SU-DHL-6 (cell line): ENCODE results near the gene BCAP31.
"Not testable (repeated sequence)": the region's sequence is repeated elsewhere in the genome, so short reads cannot be mapped to it uniquely, and the experiment has no call there.

Source experiments
- H2AFZ ChIP-seq: fragments of 200-600 bp; sonication (generic); 2 replicates; pipeline ENCODE4 v1.6.1; 2014; ENCODE audit warnings: low read depth, mild to moderate bottlenecking, moderate library complexity, mixed read lengths, antibody characterized with exemption, low read length; ENCODE audit not compliant: severe bottlenecking
- H3F3A ChIP-seq: fragments of 200-600 bp; shearing (Covaris generic); 2 replicates; pipeline ENCODE4 v1.6.0; 2016; ENCODE audit warnings: antibody characterized with exemption, mild to moderate bottlenecking; ENCODE audit not compliant: insufficient read depth
- H3K27ac ChIP-seq: fragments of 200-600 bp; sonication (generic); 2 replicates; pipeline ENCODE4 v1.5.1; 2016; ENCODE audit warnings: low read depth, mild to moderate bottlenecking, low read length, moderate library complexity, mixed read lengths
- H3K27me3 ChIP-seq: fragments of 200-600 bp; sonication (generic), shearing (Covaris generic); 2 replicates; pipeline ENCODE4 v1.6.0; 2014; ENCODE audit warnings: mild to moderate bottlenecking, low read length
- H3K36me3 ChIP-seq: fragments of 200-600 bp; sonication (generic); 2 replicates; pipeline ENCODE4 v1.6.1; 2014; ENCODE audit warnings: mild to moderate bottlenecking, low read length, mixed read lengths
- H3K4me2 ChIP-seq: fragments of 300-600, 200-600 bp; shearing (Covaris generic), sonication (generic); 2 replicates; pipeline ENCODE4 v1.6.0; 2014; ENCODE audit warnings: low read length, low read depth, mild to moderate bottlenecking; ENCODE audit not compliant: poor library complexity, severe bottlenecking
- H3K4me3 ChIP-seq: fragments of 200-600 bp; sonication (generic); 2 replicates; pipeline ENCODE4 v1.5.1; 2014; ENCODE audit warnings: antibody characterized with exemption, low read length, mild to moderate bottlenecking, mixed read lengths; ENCODE audit not compliant: insufficient read depth, poor library complexity, severe bottlenecking
- H3K79me2 ChIP-seq: fragments of 200-600 bp; sonication (generic); 2 replicates; pipeline ENCODE4 v1.6.1; 2014; ENCODE audit warnings: mild to moderate bottlenecking, low read length, moderate library complexity; ENCODE audit not compliant: insufficient read depth
- H3K9ac ChIP-seq: fragments of 200-600 bp; sonication (generic); 2 replicates; pipeline ENCODE4 v1.7.0; 2014; ENCODE audit warnings: mild to moderate bottlenecking, low read length
- H3K9me2 ChIP-seq: fragments of 200-600 bp; sonication (generic); replicated peaks from 2 replicates; pipeline ENCODE4 v1.6.1; 2014; ENCODE audit warnings: low read length; ENCODE audit not compliant: insufficient read depth
- H3K9me3 ChIP-seq: fragments of 200-600 bp; sonication (generic); 2 replicates; pipeline ENCODE4 v1.6.1; 2014; ENCODE audit warnings: low read length, mixed read lengths; ENCODE audit not compliant: insufficient read depth
- H4K20me1 ChIP-seq: fragments of 200-600 bp; sonication (generic); 2 replicates; pipeline ENCODE4 v1.6.1; 2014; ENCODE audit warnings: low read depth, mild to moderate bottlenecking, antibody characterized with exemption, low read length, moderate library complexity, mixed read lengths
- CTCF ChIP-seq: fragments of 200-600 bp; sonication (generic); IDR thresholded peaks from one replicate; pipeline ENCODE4 v1.5.1; 2017; ENCODE audit warnings: antibody characterized with exemption, mild to moderate bottlenecking, low read length, moderate library complexity; ENCODE audit not compliant: insufficient read depth, poor library complexity, severe bottlenecking
- EZH2phosphoT487 ChIP-seq: fragments of 200-600 bp; sonication (generic), shearing (Covaris generic); conservative IDR thresholded peaks from 2 replicates; pipeline ENCODE4 v1.6.1; 2018; ENCODE audit warnings: mild to moderate bottlenecking, antibody characterized with exemption, low read length, moderate library complexity, mixed read lengths

Gene BCAP31

GRCh38 chrX:153750127-153750774 is 26.1 kb upstream of the BCAP31 start:
- H3K4me3 ChIP-seq = no peak overlapping the region
- no peaks in the 10 kb centered on the region for H4K20me1 ChIP-seq
- no peaks in the 10 kb centered on the region for H3K79me2 ChIP-seq
- no peak overlapping the region for H3K27ac ChIP-seq
- TF ChIP-seq EZH2phosphoT487 = no peak
- TF ChIP-seq CTCF = no peak
- no peaks in the 10 kb centered on the region for H3K9me2 ChIP-seq
- H3K27me3 ChIP-seq = no peaks in the 10 kb centered on the region
- H3K4me2 ChIP-seq = no peak overlapping the region
- no peak overlapping the region for H3K9ac ChIP-seq
- no peaks in the 10 kb centered on the region for H3K9me3 ChIP-seq
- H2AFZ ChIP-seq = no peak overlapping the region
- H3K36me3 ChIP-seq = no peaks in the 10 kb centered on the region
- no peaks in the 10 kb centered on the region for H3F3A ChIP-seq

DNA sequence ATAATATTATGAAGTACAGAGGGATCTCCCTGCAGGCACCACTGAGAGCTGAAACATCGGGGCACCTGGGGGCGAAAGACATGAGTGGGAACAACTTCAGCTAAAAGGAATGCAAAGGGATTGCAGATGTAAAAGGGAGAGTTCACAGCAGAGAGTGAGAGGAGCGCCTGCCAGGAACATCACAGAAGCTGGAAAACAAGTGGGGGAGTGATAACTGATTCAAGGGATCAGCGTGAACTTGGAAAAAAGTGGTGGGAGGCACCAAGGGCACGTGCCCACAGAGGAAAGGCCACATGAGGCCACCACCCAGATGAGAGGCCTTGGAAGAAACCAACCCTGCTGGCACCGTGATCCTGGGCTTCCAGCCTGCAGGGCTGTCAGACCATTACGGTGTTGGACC is 24.8 kb upstream of the BCAP31 start:
- H3K4me3 ChIP-seq, H2AFZ ChIP-seq, H3K79me2 ChIP-seq, H3K27ac ChIP-seq, H3F3A ChIP-seq, H3K9me2 ChIP-seq, H3K36me3 ChIP-seq, H3K4me2 ChIP-seq, H3K9ac ChIP-seq, H3K27me3 ChIP-seq, H4K20me1 ChIP-seq, H3K9me3 ChIP-seq: not testable (repeated sequence)

- not testable (repeated sequence) for H3K9me2 ChIP-seq, H3K27ac ChIP-seq, H3K79me2 ChIP-seq, H2AFZ ChIP-seq, H3K27me3 ChIP-seq, H3F3A ChIP-seq, H4K20me1 ChIP-seq, H3K9me3 ChIP-seq, H3K36me3 ChIP-seq, H3K4me2 ChIP-seq, H3K4me3 ChIP-seq, H3K9ac ChIP-seq
Observed at GRCh38 chrX:153746991-153747390, 22.8 kb upstream of the BCAP31 start.

DNA sequence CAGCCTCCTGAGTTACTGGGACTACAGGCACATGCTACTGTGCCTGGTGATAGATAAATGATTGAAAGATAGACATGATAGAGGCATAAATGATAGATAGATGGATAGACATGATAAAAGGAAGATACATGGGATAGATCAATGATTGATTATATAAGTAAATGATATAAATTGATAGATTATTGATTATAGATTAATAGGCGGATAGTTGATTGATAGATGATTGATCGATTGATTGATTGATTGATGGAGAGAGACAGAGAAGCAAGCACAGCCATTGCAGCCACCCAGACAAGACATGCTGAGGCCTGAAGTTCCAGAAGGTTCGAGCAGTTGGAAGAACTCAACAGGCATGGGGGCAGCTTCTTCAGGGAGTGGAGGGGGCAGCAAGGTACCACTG is 22.2 kb upstream of the BCAP31 start:
- no peak overlapping the region for H3K4me3 ChIP-seq
- no peaks in the 10 kb centered on the region for H3K79me2 ChIP-seq
- no peaks in the 10 kb centered on the region for H3K36me3 ChIP-seq
- no peak overlapping the region for H3K27ac ChIP-seq
- H3K9ac ChIP-seq = no peak overlapping the region
- H3K9me2 ChIP-seq = no peaks in the 10 kb centered on the region
- no peaks in the 10 kb centered on the region for H3K9me3 ChIP-seq
- TF ChIP-seq EZH2phosphoT487 = no peak
- no peaks in the 10 kb centered on the region for H4K20me1 ChIP-seq
- no peak overlapping the region for H2AFZ ChIP-seq
- H3K4me2 ChIP-seq = no peak overlapping the region
- H3F3A ChIP-seq = no peaks in the 10 kb centered on the region
- no peaks in the 10 kb centered on the region for H3K27me3 ChIP-seq

DNA sequence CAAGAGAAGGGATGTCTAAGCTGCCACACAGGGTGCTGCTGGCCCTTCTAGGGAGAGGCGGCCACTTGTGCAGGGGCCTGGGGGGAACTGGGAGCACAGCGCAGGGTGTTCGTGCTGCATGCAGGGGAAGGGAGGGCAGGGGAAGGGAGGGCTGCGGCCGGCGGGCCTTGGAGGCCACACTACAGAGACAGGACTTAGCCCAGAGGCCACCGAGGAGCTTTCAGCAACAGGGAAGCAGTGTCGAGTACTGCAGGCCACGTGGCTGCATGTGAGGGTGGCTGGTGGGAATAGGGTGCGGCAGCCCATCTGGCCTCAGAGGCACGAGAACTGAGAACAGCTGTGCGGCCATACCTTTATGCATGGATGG is 20.9 kb upstream of the BCAP31 start:
- H3K4me2 ChIP-seq, H3K27ac ChIP-seq, H3K36me3 ChIP-seq, H3F3A ChIP-seq, H3K9me3 ChIP-seq, H2AFZ ChIP-seq, H3K9me2 ChIP-seq, H4K20me1 ChIP-seq, H3K4me3 ChIP-seq, H3K9ac ChIP-seq, H3K27me3 ChIP-seq, H3K79me2 ChIP-seq: not testable (repeated sequence)
